ENCODE results near the gene MLN.

DNA sequence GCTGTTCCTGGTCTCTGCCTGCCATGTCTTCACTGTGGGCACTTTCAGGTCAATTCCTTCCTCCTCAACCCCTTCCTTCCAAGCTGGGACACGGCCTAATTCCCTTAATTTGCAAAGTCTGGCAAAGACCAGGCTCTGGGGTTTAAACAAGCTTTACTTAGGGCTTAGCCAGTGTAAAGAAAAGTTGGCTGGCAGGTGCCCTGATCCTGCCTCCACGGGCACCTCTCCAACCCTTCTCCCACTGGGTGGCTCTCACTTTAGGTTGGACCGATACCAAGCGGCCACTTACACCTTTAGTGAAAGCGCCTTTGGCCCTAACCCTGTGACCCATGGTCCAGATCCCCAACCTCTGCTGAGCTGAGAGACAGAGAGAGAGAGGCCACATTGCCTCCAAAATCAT lies 13.7 kb upstream of the MLN start:
- TF ChIP-seq CTCF (IDR thresholded peaks at IDR 0.05) (no peak), EZH2 (IDR thresholded peaks at IDR 0.05; ENCODE audit: borderline replicate concordance, insufficient read depth, low read depth, low read length, poor library complexity, severe bottlenecking) (no peak)

All from B cell (primary cell).